ENCODE results near the gene SEZ6.

The SEZ6 gene

GRCh38 chr17:28920201-28920600, 85.6 kb downstream of the SEZ6 start:
- Mint-ChIP-seq H3K4me1 (ENCODE audit: low read depth) (peaks cover 16% of the 10 kb centered on the region), H3K4me3 (no peak overlapping the region)

GRCh38 chr17:28918295-28918694, 87.5 kb downstream of the SEZ6 start:
- H3K36me3 Mint-ChIP-seq (ENCODE audit: low read depth), result peaks cover 71% of the 10 kb centered on the region

More at GRCh38 chr17:28920201-28920600, 85.6 kb downstream of the SEZ6 start:
- Mint-ChIP-seq H3K27me3 (ENCODE audit: low read depth) (no peaks in the 10 kb centered on the region), H3K36me3 (ENCODE audit: low read depth) (peaks cover 71% of the 10 kb centered on the region), H3K27ac (peak overlapping the region; percentile 45), H3K9me3 (no peaks in the 10 kb centered on the region)
- no peak for DNase-seq (ENCODE audit: low spot score)

GRCh38 chr17:28917465-28917864, 88.4 kb downstream of the SEZ6 start:
- no peak for DNase-seq (ENCODE audit: low spot score)
- Mint-ChIP-seq H3K4me1 (ENCODE audit: low read depth) (peaks cover 4% of the 10 kb centered on the region), H3K9me3 (no peaks in the 10 kb centered on the region), H3K27me3 (ENCODE audit: low read depth) (no peaks in the 10 kb centered on the region), H3K36me3 (ENCODE audit: low read depth) (peaks cover 73% of the 10 kb centered on the region), H3K27ac (no peak overlapping the region), H3K4me3 (no peak overlapping the region)

More at GRCh38 chr17:28918295-28918694, 87.5 kb downstream of the SEZ6 start:
- Mint-ChIP-seq H3K9me3 (no peaks in the 10 kb centered on the region), H3K4me3 (no peak overlapping the region), H3K27me3 (ENCODE audit: low read depth) (no peaks in the 10 kb centered on the region), H3K4me1 (ENCODE audit: low read depth) (peaks cover 5% of the 10 kb centered on the region), H3K27ac (no peak overlapping the region)
- no peak for DNase-seq (ENCODE audit: low spot score)

GRCh38 chr17:28917029-28917428, 88.8 kb downstream of the SEZ6 start:
- Mint-ChIP-seq H3K27ac (no peak overlapping the region), H3K9me3 (no peaks in the 10 kb centered on the region), H3K27me3 (ENCODE audit: low read depth) (no peaks in the 10 kb centered on the region), H3K36me3 (ENCODE audit: low read depth) (peaks cover 75% of the 10 kb centered on the region), H3K4me3 (no peak overlapping the region), H3K4me1 (ENCODE audit: low read depth) (peaks cover 4% of the 10 kb centered on the region)
- no peak for DNase-seq (ENCODE audit: low spot score)

GRCh38 chr17:28916302-28916934, 89.4 kb downstream of the SEZ6 start:
- H3K9me3 Mint-ChIP-seq, result no peaks in the 10 kb centered on the region
- no peak overlapping the region for H3K4me3 Mint-ChIP-seq
- no peaks in the 10 kb centered on the region for H3K27me3 Mint-ChIP-seq (ENCODE audit: low read depth)
- no peak overlapping the region for H3K27ac Mint-ChIP-seq
- DNase-seq (ENCODE audit: low spot score), result no peak
- H3K36me3 Mint-ChIP-seq (ENCODE audit: low read depth), result peaks cover 74% of the 10 kb centered on the region
- H3K4me1 Mint-ChIP-seq (ENCODE audit: low read depth), result peaks cover 4% of the 10 kb centered on the region

- Mint-ChIP-seq H3K27ac (no peak overlapping the region), H3K36me3 (ENCODE audit: low read depth) (peaks cover 78% of the 10 kb centered on the region), H3K27me3 (ENCODE audit: low read depth) (no peaks in the 10 kb centered on the region), H3K4me1 (ENCODE audit: low read depth) (peaks cover 4% of the 10 kb centered on the region), H3K9me3 (no peaks in the 10 kb centered on the region), H3K4me3 (no peak overlapping the region)
- no peak for DNase-seq (ENCODE audit: low spot score)
These were observed 92.9 kb downstream of the SEZ6 start for GRCh38 chr17:28912938-28913333.

- H3K36me3 Mint-ChIP-seq (ENCODE audit: low read depth), result peaks cover 78% of the 10 kb centered on the region
- H3K27ac Mint-ChIP-seq, result peak overlapping the region; percentile 11
- no peak overlapping the region for H3K4me3 Mint-ChIP-seq
- no peak for DNase-seq (ENCODE audit: low spot score)
- no peaks in the 10 kb centered on the region for H3K27me3 Mint-ChIP-seq (ENCODE audit: low read depth)
- no peaks in the 10 kb centered on the region for H3K9me3 Mint-ChIP-seq
- peaks cover 4% of the 10 kb centered on the region for H3K4me1 Mint-ChIP-seq (ENCODE audit: low read depth)
These were observed 93.4 kb downstream of the SEZ6 start for GRCh38 chr17:28912281-28912937.

GRCh38 chr17:28911411-28912045, 94.3 kb downstream of the SEZ6 start:
- Mint-ChIP-seq H3K4me3 (no peak overlapping the region), H3K36me3 (ENCODE audit: low read depth) (peaks cover 79% of the 10 kb centered on the region), H3K9me3 (no peaks in the 10 kb centered on the region), H3K4me1 (ENCODE audit: low read depth) (peaks cover 4% of the 10 kb centered on the region), H3K27me3 (ENCODE audit: low read depth) (no peaks in the 10 kb centered on the region), H3K27ac (peak overlapping the region; percentile 36)
- DNase-seq (ENCODE audit: low spot score), result no peak

- DNase-seq (ENCODE audit: low spot score), result no peak
- no peaks in the 10 kb centered on the region for H3K9me3 Mint-ChIP-seq
- H3K27me3 Mint-ChIP-seq (ENCODE audit: low read depth), result no peaks in the 10 kb centered on the region
- H3K27ac Mint-ChIP-seq, result no peak overlapping the region
- peaks cover 4% of the 10 kb centered on the region for H3K4me1 Mint-ChIP-seq (ENCODE audit: low read depth)
- peaks cover 77% of the 10 kb centered on the region for H3K36me3 Mint-ChIP-seq (ENCODE audit: low read depth)
- no peak overlapping the region for H3K4me3 Mint-ChIP-seq
These were observed 95.3 kb downstream of the SEZ6 start for GRCh38 chr17:28910534-28910933.

GRCh38 chr17:28908640-28909167, 97.1 kb downstream of the SEZ6 start:
- no peak for DNase-seq (ENCODE audit: low spot score)
- no peak overlapping the region for H3K27ac Mint-ChIP-seq
- no peaks in the 10 kb centered on the region for H3K27me3 Mint-ChIP-seq (ENCODE audit: low read depth)
- peaks cover 1% of the 10 kb centered on the region for H3K4me1 Mint-ChIP-seq (ENCODE audit: low read depth)
- peaks cover 62% of the 10 kb centered on the region for H3K36me3 Mint-ChIP-seq (ENCODE audit: low read depth)
- no peaks in the 10 kb centered on the region for H3K9me3 Mint-ChIP-seq
- no peak overlapping the region for H3K4me3 Mint-ChIP-seq

- Mint-ChIP-seq H3K36me3 (ENCODE audit: low read depth) (peaks cover 55% of the 10 kb centered on the region), H3K27me3 (ENCODE audit: low read depth) (no peaks in the 10 kb centered on the region), H3K9me3 (no peaks in the 10 kb centered on the region), H3K27ac (no peak overlapping the region), H3K4me3 (no peak overlapping the region), H3K4me1 (ENCODE audit: low read depth) (peaks cover 8% of the 10 kb centered on the region)
- DNase-seq (ENCODE audit: low spot score), result no peak
These were observed 97.9 kb downstream of the SEZ6 start for GRCh38 chr17:28907709-28908475.

GRCh38 chr17:28906706-28907438, 99.0 kb downstream of the SEZ6 start:
- no peaks in the 10 kb centered on the region for H3K27me3 Mint-ChIP-seq (ENCODE audit: low read depth)
- no peak overlapping the region for H3K4me3 Mint-ChIP-seq

GRCh38 chr17:28906276-28906675, 99.6 kb downstream of the SEZ6 start:
- Mint-ChIP-seq H3K27ac (no peak overlapping the region), H3K36me3 (ENCODE audit: low read depth) (peaks cover 50% of the 10 kb centered on the region), H3K4me3 (no peak overlapping the region), H3K9me3 (no peaks in the 10 kb centered on the region), H3K27me3 (ENCODE audit: low read depth) (no peaks in the 10 kb centered on the region), H3K4me1 (ENCODE audit: low read depth) (peaks cover 15% of the 10 kb centered on the region)
- no peak for DNase-seq (ENCODE audit: low spot score)

More at GRCh38 chr17:28906706-28907438, 99.0 kb downstream of the SEZ6 start:
- Mint-ChIP-seq H3K9me3 (no peaks in the 10 kb centered on the region), H3K4me1 (ENCODE audit: low read depth) (peaks cover 11% of the 10 kb centered on the region), H3K36me3 (ENCODE audit: low read depth) (peaks cover 49% of the 10 kb centered on the region), H3K27ac (no peak overlapping the region)
- DNase-seq (ENCODE audit: low spot score), result no peak
